GM19372 (cell line): Measurements from ENCODE around the gene DDX27.

ENCODE experiments used
- ATAC-seq: cut with Tn5 transposase; IDR thresholded peaks from one replicate; pipeline ENCODE4 v1.9.1; 2021; ENCODE audit warnings: mild to moderate bottlenecking, low read depth, moderate library complexity; ENCODE audit not compliant: unreplicated experiment

The DDX27 gene

DNA sequence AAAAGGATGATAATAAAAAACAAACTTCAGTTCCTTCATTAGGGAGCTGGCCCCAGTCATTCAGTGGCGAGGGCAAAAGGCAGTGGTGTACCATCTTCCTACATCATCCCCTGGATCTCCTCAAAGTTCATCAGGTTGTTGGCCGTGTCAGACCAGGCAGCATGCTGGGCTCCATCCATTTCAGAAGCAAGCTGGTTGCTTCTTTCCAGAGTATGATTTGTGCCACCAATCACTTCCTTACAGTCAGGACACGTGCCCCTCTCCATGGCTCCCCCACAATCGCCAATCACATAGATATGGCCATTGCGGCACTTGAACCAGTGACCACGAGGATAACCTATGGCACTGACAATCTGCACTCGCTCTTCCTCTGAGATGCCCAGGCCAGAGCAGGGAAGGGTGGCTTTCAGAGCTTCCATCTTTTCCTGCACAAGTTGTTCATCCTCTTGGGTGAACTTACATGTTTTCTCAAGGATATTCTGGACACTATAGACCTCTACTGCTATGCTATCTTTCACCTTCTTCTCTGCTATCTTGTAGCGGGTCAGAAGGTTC, 28.0 kb downstream of the DDX27 start:
- no peak for ATAC-seq

- ATAC-seq: no peak
These were observed 28.6 kb downstream of the DDX27 start for GRCh38 chr20:49247792-49248191.

DNA sequence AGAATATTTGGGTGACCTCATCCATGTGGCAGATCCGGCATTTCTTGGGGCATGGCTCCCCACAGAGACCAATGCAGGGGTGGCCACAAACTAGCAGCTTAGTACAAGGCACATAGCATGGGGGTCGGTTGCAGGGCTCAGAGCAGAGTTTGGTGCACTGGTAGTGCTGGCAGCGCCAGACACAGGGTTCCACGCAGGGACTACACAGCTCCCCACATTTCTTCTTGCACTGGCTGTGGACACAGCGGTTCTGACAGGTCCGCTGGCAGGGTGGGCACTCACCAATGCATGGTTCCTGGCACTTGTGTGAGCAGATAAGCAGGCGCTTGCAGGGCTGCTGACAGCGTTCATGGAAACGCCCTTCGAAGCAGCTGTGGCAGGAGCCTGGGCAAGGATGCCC, 29.1 kb downstream of the DDX27 start:
- no peak for ATAC-seq

GRCh38 chr20:49248879-49249665, 29.9 kb downstream of the DDX27 start:
- ATAC-seq: no peak

GRCh38 chr20:49252556-49253350, 33.5 kb downstream of the DDX27 start:
- no peak for ATAC-seq

- no peak for ATAC-seq
These were observed 37.0 kb downstream of the DDX27 start for GRCh38 chr20:49256261-49256660.

DNA sequence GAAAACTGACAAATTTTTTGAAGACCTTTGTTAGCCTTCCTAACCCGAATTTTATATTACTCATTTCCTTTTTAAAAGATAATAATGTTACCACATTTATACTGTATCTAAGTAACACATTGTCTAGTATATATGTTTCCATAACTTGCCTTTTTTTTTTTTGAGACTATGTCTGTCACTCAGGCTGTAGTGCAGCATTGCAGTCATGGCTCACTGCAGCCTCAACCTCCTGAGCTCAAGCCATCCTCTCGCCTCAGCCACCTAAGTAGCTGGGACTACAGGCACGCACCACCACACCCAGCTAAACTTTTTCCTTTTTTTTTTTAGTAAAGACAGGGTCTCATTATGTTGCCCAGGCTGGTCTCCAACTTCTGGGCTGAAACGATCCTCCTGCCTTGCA, 40.1 kb downstream of the DDX27 start:
- no peak for ATAC-seq

GRCh38 chr20:49259799-49260198, 40.6 kb downstream of the DDX27 start:
- no peak for ATAC-seq

GRCh38 chr20:49260218-49260617, 41.0 kb downstream of the DDX27 start:
- no peak for ATAC-seq

- ATAC-seq: no peak
These were observed 42.0 kb downstream of the DDX27 start for GRCh38 chr20:49261173-49261572.

DNA sequence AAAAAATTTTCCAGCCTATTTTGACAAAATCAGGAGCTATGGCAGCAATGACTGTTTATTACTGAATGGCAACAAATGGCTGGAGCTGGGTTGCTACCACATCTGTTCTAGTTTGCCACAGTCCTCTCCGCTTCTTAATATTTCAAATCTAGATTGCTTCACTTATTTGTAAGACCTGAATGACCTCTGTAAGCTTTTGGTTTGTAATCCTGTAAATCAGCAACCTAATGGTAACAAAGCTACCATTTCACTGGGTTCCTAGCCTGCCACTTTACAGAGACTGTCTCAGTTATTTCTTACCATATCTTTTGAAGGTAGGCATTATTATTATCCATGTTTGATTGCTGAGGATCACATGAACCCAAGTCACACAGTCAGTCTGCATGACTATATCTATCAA, 43.2 kb downstream of the DDX27 start:
- ATAC-seq: no peak

- no peak for ATAC-seq
These were observed 48.1 kb downstream of the DDX27 start for GRCh38 chr20:49267327-49267726.

DNA sequence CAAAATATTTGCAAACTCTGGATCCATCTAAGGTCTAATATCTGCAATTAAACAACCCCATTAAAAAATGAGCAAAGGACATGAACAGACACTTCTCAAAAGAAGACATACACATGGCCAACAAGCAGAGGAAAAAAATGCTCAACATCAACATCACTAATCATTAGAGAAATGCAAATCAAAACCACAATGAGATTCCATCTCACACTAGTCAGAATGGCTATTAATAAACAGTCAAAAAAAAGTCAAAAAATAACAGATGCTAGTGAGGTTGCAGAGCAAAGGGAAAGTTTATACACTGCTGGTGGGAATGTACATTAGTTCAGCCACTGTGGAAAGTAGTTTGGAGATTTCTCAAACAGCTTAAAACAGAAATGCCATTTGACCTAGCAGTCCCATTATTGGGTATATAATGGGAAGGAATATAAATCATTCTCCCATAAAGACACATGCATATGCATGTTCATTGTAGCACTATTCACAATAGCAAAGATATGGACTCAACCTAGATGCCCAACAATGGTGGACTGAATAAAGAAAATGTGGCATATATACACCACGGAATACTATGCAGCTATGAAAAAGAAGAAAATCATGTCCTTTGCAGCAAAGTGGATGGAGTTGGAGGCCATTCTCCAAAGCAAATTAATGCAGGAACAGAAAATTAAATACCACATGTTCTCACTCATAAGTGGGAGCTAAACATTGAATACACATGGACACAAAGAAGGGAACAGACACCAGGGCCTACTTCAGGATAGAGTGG, 49.6 kb downstream of the DDX27 start:
- ATAC-seq: no peak

DNA sequence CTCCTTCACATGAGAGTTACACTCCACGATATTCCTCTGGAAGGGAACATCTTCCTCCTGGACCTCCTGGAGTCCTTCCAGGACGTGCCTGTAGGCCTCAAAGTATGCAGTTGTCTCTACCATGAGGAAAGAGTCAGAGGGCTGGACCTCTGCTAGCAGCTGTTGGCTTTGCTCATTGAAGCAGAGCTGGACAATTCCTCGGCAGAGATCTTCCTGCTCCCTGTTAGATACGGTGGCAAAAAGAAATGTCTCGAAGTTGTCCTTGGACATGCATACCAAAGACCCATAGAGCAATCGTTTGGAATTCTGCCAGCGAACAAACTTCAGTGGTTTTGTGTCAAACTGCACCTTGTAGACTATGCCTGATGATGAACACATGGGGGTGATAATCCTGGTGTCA, 51.0 kb downstream of the DDX27 start:
- no peak for ATAC-seq

DNA sequence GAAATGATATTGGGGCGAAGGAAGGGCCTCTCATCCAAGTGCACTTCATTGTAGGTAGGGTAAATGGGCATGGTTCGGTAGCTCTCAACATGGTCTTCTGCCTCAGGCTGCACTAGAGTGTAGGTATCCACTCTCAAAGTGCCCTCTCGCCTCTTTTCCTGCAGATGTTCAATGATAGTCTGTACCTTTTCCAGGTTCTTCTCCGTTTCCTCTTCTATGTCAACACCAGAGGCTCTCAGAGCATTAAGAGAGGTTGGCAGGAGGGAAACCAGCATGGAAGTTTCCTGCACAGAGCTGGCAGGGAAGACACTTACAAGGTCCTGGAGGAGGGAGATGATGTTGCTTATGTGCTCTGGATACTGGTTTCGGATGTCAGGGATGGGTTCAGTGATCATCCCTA, 51.5 kb downstream of the DDX27 start:
- no peak for ATAC-seq

GRCh38 chr20:49272654-49273053, 53.4 kb downstream of the DDX27 start:
- ATAC-seq: peak; percentile 51

GRCh38 chr20:49273696-49274277, 54.6 kb downstream of the DDX27 start:
- no peak for ATAC-seq

DNA sequence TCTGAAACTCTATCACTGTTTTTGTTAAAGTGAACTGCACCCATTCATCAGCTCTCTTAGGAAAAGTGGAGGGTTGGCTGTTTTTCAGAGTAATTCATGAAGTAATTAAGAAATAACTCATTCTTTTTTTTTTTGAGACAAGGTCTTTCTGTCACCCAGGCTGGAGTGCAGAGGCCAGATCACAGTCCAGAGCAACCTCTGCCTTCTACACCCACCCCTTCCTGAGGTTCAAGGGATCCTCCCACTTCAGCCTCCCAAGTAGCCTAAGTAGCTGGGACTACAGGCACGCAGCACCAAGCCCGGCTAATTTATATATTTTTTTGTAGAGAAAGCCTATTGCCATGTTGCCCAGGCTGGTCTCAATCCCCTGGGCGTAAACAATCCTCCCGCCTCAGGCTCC, 56.0 kb downstream of the DDX27 start:
- ATAC-seq: no peak

DNA sequence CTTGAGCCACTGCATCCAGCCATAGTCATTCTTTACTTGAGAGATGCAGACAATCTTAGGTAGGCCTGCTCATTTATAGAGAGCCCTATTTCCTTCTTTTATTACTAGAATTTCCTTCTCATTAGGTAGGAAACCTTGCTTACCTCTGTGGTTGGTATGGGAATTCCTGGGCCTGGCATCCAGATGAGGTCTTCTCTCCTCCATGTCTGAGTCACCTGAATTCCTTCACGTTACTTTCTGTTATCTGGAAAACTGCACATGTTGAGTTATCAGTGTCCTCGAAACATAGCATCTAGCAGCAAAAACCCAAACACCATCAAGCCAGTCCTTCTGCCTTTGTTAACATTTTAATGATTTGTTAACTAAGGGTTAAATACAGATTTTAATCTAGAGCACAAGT, 56.4 kb downstream of the DDX27 start:
- ATAC-seq: no peak

GRCh38 chr20:49276161-49276960, 57.1 kb downstream of the DDX27 start:
- ATAC-seq: no peak
